ENCODE data around the gene ZNF408. TPM values are rescaled to one million over a fixed set of nuclear protein-coding genes. Genes with fewer than 3 reads are reported as not detected.
"Not testable (repeated sequence)": the region's sequence is repeated elsewhere in the genome, so short reads cannot be mapped to it uniquely, and the experiment has no call there.

ZNF408 gene
- total RNA-seq, 4 donors from 2014 or later: 5.2 to 15.1 (median 13.5) TPM

- WGBS, 2 donors: 63 to 68% methylated on average over 5 of the region's 5 CpGs
- Histone ChIP-seq H3K9me3 (no peaks in the 10 kb centered on the region), H3K4me1 (peaks cover 4 to 42% (median 6%) of the 10 kb centered on the region in 3 donors), H3K36me3 (peaks cover 20 to 100% (median 26%) of the 10 kb centered on the region in 3 donors), H3K27me3 (no peaks in the 10 kb centered on the region), H3K4me3 (no peak overlapping the region), H3K27ac (peak overlapping the region in 3 of 4 donors; percentile 60 to 74 (median 66))
- no peak for DNase-seq
- intact Hi-C loops (cut with DNase I): no loop called here
- TF ChIP-seq, protein P1, sequence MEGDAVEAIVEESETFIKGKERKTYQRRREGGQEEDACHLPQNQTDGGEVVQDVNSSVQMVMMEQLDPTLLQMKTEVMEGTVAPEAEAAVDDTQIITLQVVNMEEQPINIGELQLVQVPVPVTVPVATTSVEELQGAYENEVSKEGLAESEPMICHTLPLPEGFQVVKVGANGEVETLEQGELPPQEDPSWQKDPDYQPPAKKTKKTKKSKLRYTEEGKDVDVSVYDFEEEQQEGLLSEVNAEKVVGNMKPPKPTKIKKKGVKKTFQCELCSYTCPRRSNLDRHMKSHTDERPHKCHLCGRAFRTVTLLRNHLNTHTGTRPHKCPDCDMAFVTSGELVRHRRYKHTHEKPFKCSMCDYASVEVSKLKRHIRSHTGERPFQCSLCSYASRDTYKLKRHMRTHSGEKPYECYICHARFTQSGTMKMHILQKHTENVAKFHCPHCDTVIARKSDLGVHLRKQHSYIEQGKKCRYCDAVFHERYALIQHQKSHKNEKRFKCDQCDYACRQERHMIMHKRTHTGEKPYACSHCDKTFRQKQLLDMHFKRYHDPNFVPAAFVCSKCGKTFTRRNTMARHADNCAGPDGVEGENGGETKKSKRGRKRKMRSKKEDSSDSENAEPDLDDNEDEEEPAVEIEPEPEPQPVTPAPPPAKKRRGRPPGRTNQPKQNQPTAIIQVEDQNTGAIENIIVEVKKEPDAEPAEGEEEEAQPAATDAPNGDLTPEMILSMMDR (IDR thresholded peaks at IDR 0.05): no peak
- TF ChIP-seq POLR2A (IDR thresholded peaks at IDR 0.05): no peak
These were observed 34.3 kb upstream of the ZNF408 start for GRCh38 chr11:46666516-46666915.

GRCh38 chr11:46667043-46667481 is 33.8 kb upstream of the ZNF408 start:
- Histone ChIP-seq H3K27ac (peak overlapping the region in 3 of 4 donors; percentile 60 to 74 (median 66)), H3K36me3 (peaks cover 20 to 100% (median 26%) of the 10 kb centered on the region in 3 donors), H3K27me3 (no peaks in the 10 kb centered on the region), H3K4me3 (no peak overlapping the region), H3K4me1 (peaks cover 4 to 48% (median 6%) of the 10 kb centered on the region in 3 donors), H3K9me3 (no peaks in the 10 kb centered on the region)
- TF ChIP-seq, protein P1 (IDR thresholded peaks at IDR 0.05): no peak
- no peak for TF ChIP-seq POLR2A (IDR thresholded peaks at IDR 0.05)
- WGBS, 2 donors: 48 to 80% methylated on average over 2 of the region's 2 CpGs
- no peak for DNase-seq
- intact Hi-C loops (cut with DNase I): no loop called here

- no peaks in the 10 kb centered on the region for H3K27me3 ChIP-seq
- peaks cover 4 to 63% (median 9%) of the 10 kb centered on the region in 3 donors for H3K4me1 ChIP-seq
- no peak for TF ChIP-seq POLR2A (IDR thresholded peaks at IDR 0.05)
- TF ChIP-seq, protein P1 (IDR thresholded peaks at IDR 0.05): no peak
- peak overlapping the region in 2 of 4 donors; percentile 17 to 60 for H3K27ac ChIP-seq
- H3K36me3 ChIP-seq: peaks cover 32 to 100% (median 33%) of the 10 kb centered on the region in 3 donors
- no peak overlapping the region for H3K4me3 ChIP-seq
- no peak for DNase-seq
- 91 to 95% methylated on average over 11 to 12 of the region's 12 CpGs for WGBS, 2 donors
- intact Hi-C loops (cut with DNase I): no loop called here
- no peaks in the 10 kb centered on the region for H3K9me3 ChIP-seq
These were observed 32.2 kb upstream of the ZNF408 start for GRCh38 chr11:46668480-46669085.

GRCh38 chr11:46669711-46670139 is 31.1 kb upstream of the ZNF408 start:
- no peaks in the 10 kb centered on the region for H3K9me3 ChIP-seq
- H3K36me3 ChIP-seq: peaks cover 33 to 91% (median 36%) of the 10 kb centered on the region in 3 donors
- no peak for DNase-seq
- WGBS, 2 donors: 67 to 81% methylated on average over 3 of the region's 3 CpGs
- H3K27me3 ChIP-seq: no peaks in the 10 kb centered on the region
- no peak for TF ChIP-seq POLR2A (IDR thresholded peaks at IDR 0.05)
- TF ChIP-seq, protein P1 (IDR thresholded peaks at IDR 0.05): peak in 3 of 6 experiments; percentile 10 to 54 (median 30)
- intact Hi-C loops (cut with DNase I): no loop called here
- H3K4me3 ChIP-seq: no peak overlapping the region
- H3K27ac ChIP-seq: peak overlapping the region in 2 of 4 donors; percentile 25 to 32
- H3K4me1 ChIP-seq: peaks cover 13 to 74% (median 20%) of the 10 kb centered on the region in 3 donors

- H3K9me3 ChIP-seq; H3K4me3 ChIP-seq; H3K27me3 ChIP-seq; intact Hi-C loops (cut with DNase I); DNase-seq: not testable (repeated sequence)
- peaks cover 21 to 79% (median 28%) of the 10 kb centered on the region in 3 donors for H3K4me1 ChIP-seq
- peak overlapping the region in 3 of 4 donors; percentile 25 to 50 (median 32) for H3K27ac ChIP-seq
- H3K36me3 ChIP-seq: peaks cover 33 to 84% (median 36%) of the 10 kb centered on the region in 3 donors
- 76 to 83% methylated on average over 3 of the region's 3 CpGs for WGBS, 2 donors
These were observed 30.3 kb upstream of the ZNF408 start for GRCh38 chr11:46670521-46670920.

Measured in esophagus squamous epithelium (tissue), 5 donors.